Omental fat pad (tissue), 4 donors: ENCODE results near the gene SOX6. TPM values are rescaled to one million over a fixed set of nuclear protein-coding genes. Genes with fewer than 3 reads are reported as not detected.
"Not testable (repeated sequence)": the region's sequence is repeated elsewhere in the genome, so short reads cannot be mapped to it uniquely, and the experiment has no call there.

Experiments used
- ATAC-seq: fragments of 150-250 bp; one replicate; pipeline ENCODE4 v1.9.1; 2016; ENCODE audit warnings: mild to moderate bottlenecking, moderate library complexity; ENCODE audit not compliant: low FRiP score
- DNase-seq: peaks from one replicate; pipeline ENCODE4 v3.0.0-alpha.2; 2019; ENCODE audit warnings: low spot score
- CTCF ChIP-seq, 3 donors: fragments of 450-650 bp; IDR thresholded peaks; one replicate each; pipeline ENCODE4 v1.5.1; 2016 to 2017; ENCODE audit warnings: antibody characterized with exemption in 3 of 3, mild to moderate bottlenecking in 3 of 3, moderate library complexity in 2 of 3
- total RNA-seq, 4 donors: library from RNA; depleted of rRNA; stranded (reverse); fragments of >200 nt; gene quantifications; one replicate each; pipeline ENCODE4 v1.1.0, GENCODE V29; 2016

Gene SOX6
- total RNA-seq, 4 donors from 2014 or later = 2.0 to 41.0 (median 8.9) TPM

GRCh38 chr11:15931497-15931896 is 424.8 kb downstream of the SOX6 start:
- DNase-seq = no peak
- no peak for TF ChIP-seq CTCF (IDR thresholded peaks at IDR 0.05)
- no peak for ATAC-seq

- no peak for TF ChIP-seq CTCF (IDR thresholded peaks at IDR 0.05)
- DNase-seq (no peak), ATAC-seq (no peak)
Observed at GRCh38 chr11:15930442-15931025, 425.8 kb downstream of the SOX6 start.

- no peak for DNase-seq
- no peak for ATAC-seq
- TF ChIP-seq CTCF (IDR thresholded peaks at IDR 0.05) = no peak
Observed at GRCh38 chr11:15929371-15929901, 426.9 kb downstream of the SOX6 start.

GRCh38 chr11:15927864-15928217 is 428.5 kb downstream of the SOX6 start:
- no peak for TF ChIP-seq CTCF (IDR thresholded peaks at IDR 0.05)
- no peak for DNase-seq
- no peak for ATAC-seq

GRCh38 chr11:15927196-15927863 is 429.0 kb downstream of the SOX6 start:
- DNase-seq (no peak), ATAC-seq (no peak)
- TF ChIP-seq CTCF (IDR thresholded peaks at IDR 0.05) = no peak

- no peak for DNase-seq
- ATAC-seq = no peak
- no peak for TF ChIP-seq CTCF (IDR thresholded peaks at IDR 0.05)
Observed at GRCh38 chr11:15926071-15926470, 430.3 kb downstream of the SOX6 start.

- DNase-seq = no peak
- no peak for ATAC-seq
- TF ChIP-seq CTCF (IDR thresholded peaks at IDR 0.05) = no peak
Observed at GRCh38 chr11:15923183-15923582, 433.2 kb downstream of the SOX6 start.

- ATAC-seq, DNase-seq: not testable (repeated sequence)
Observed at GRCh38 chr11:15922745-15923144, 433.6 kb downstream of the SOX6 start.
